Activated CD4-positive, alpha-beta T cell treated with anti-CD3 and anti-CD28 coated beads, Interleukin-2, amount 10 ng/mL, durations not matched to agents 7 days and 5 days (primary cell): ENCODE measurements around the gene WDR27. TPM values are rescaled to one million over a fixed set of nuclear protein-coding genes. Genes with fewer than 3 reads are reported as not detected.

Experiments used
- CTCF ChIA-PET: fragments of 350-600 bp; sonication (Branson Sonifier 250); formaldehyde crosslinking; loops from one replicate; lab custom pipeline; 2021; ENCODE audit warnings: antibody characterized with exemption; lab: Charles Lee
- POLR2A ChIA-PET: fragments of 350-600 bp; sonication (Branson Sonifier 250); formaldehyde crosslinking; loops from one replicate; lab custom pipeline; 2021; ENCODE audit warnings: antibody characterized with exemption; lab: Charles Lee
- DNase-seq: peaks from one replicate; pipeline ENCODE4 v3.0.0-alpha.2; 2020
- H3K27ac Mint-ChIP-seq: one replicate; pipeline ENCODE4 v1.8.0; 2021; ENCODE audit warnings: mild to moderate bottlenecking, moderate library complexity, mixed read lengths
- H3K27me3 Mint-ChIP-seq: one replicate; pipeline ENCODE4 v1.8.0; 2021; ENCODE audit warnings: mixed read lengths
- H3K36me3 Mint-ChIP-seq: one replicate; pipeline ENCODE4 v1.8.0; 2021; ENCODE audit warnings: low read depth, mixed read lengths
- H3K4me1 Mint-ChIP-seq: one replicate; pipeline ENCODE4 v1.8.0; 2021; ENCODE audit warnings: mixed read lengths
- H3K4me3 Mint-ChIP-seq: one replicate; pipeline ENCODE4 v1.8.0; 2021; ENCODE audit warnings: mild to moderate bottlenecking, moderate library complexity, mixed read lengths
- H3K9me3 Mint-ChIP-seq: one replicate; pipeline ENCODE4 v1.8.0; 2021; ENCODE audit warnings: mixed read lengths
- total RNA-seq, 2 experiments: library from RNA; stranded (reverse); gene quantifications; one replicate each; pipeline ENCODE4 v1.2.3, GENCODE V29; 2021

The WDR27 gene
- total RNA-seq, 2 experiments from 2014 or later: 18.1 to 21.9 TPM

DNA sequence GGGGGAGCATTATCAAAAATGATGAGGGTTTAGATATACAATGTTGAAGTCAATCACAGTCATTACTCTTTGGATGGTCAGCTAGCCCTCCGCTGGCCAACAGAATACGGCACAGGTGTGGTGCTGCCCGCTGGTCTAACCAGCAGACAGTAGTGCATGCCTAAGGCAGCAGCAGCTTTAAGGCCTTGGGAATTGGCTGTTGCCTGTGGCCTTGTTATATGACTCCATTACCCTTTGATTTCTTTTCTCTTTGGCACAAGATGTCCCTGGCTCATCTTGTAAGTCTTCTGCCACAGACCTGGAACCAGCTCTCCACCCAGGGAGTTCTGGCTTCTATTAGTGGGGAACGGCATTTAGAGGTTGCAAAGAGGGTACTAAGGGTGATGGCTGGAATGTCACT, 110.2 kb downstream of the WDR27 start:
- no peak overlapping the region for H3K4me3 Mint-ChIP-seq
- CTCF ChIA-PET: no interaction called here
- POLR2A ChIA-PET: no interaction called here

DNA sequence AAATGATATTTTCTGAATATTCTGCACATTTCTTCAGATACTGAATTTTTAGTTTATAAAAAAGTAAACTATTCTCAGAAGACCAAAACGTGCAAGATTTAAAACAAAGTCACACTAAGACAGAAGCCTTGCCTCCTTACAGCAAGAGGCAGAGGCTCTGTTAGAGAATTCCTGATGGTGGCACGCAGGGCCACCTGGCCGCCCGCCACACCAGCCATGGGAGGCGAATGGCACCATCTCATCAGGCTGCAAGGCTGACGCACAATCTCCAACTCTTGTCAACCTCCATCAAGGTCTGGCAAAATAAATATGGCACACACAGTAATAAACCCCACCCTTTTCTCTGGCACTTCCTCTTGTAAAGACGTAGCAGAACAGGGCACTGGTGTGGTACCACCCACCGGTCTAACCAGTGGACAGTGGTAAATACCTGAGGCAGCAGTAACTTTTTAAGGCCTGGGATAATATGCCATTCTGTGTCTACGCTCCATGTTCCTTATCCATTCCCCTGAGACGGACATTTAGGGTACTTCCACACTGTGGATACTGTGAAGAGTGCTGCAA, 111.4 kb downstream of the WDR27 start:
- peaks cover 6% of the 10 kb centered on the region for H3K36me3 Mint-ChIP-seq
- POLR2A ChIA-PET: interaction anchor here (0.6 kb wide), 1 partner anchor 229 kb away, joined by 14 read pairs; no protein-coding TSS in a partner anchor
- no peak overlapping the region for H3K4me3 Mint-ChIP-seq
- no peaks in the 10 kb centered on the region for H3K27me3 Mint-ChIP-seq
- peaks cover 7% of the 10 kb centered on the region for H3K9me3 Mint-ChIP-seq
- DNase-seq: no peak
- H3K4me1 Mint-ChIP-seq: peaks cover 27% of the 10 kb centered on the region
- CTCF ChIA-PET: no interaction called here
- no peak overlapping the region for H3K27ac Mint-ChIP-seq

More for the DNA sequence above, 110.2 kb downstream of the WDR27 start:
- peaks cover 27% of the 10 kb centered on the region for H3K4me1 Mint-ChIP-seq
- H3K9me3 Mint-ChIP-seq: no peaks in the 10 kb centered on the region
- H3K36me3 Mint-ChIP-seq: peaks cover 1% of the 10 kb centered on the region
- no peaks in the 10 kb centered on the region for H3K27me3 Mint-ChIP-seq
- DNase-seq: no peak
- H3K27ac Mint-ChIP-seq: no peak overlapping the region

DNA sequence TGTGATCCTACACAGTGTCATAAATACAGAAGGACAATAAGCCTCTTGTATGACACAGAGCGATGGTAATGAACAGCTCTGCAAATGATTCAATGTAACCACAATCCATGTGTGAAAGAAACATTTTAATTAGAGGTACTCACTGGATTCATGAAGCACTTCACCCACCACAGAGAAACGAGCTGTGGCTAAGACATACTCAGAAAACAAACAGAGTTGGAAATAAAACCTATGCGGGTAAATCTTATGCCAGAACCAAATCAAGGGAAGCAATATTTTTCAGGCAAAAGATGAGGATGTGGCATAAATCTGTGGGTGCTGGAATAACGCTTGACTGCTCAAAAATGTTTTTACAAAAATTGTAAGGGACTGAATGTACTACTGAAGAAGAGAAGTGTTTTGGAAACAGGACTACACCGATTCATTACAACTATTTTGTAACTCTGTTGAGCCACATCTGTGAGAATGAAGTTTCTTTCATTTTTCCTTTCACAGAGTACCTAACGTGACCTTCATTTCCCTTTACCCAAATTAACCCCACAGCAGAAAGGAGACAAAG, 112.1 kb downstream of the WDR27 start:
- no peaks in the 10 kb centered on the region for H3K27me3 Mint-ChIP-seq
- H3K4me3 Mint-ChIP-seq: peak overlapping the region; percentile 18
- peaks cover 6% of the 10 kb centered on the region for H3K36me3 Mint-ChIP-seq
- no peak for DNase-seq
- POLR2A ChIA-PET: no interaction called here
- H3K9me3 Mint-ChIP-seq: peaks cover 7% of the 10 kb centered on the region
- CTCF ChIA-PET: no interaction called here
- peak overlapping the region; percentile 76 for H3K27ac Mint-ChIP-seq
- H3K4me1 Mint-ChIP-seq: peaks cover 30% of the 10 kb centered on the region

DNA sequence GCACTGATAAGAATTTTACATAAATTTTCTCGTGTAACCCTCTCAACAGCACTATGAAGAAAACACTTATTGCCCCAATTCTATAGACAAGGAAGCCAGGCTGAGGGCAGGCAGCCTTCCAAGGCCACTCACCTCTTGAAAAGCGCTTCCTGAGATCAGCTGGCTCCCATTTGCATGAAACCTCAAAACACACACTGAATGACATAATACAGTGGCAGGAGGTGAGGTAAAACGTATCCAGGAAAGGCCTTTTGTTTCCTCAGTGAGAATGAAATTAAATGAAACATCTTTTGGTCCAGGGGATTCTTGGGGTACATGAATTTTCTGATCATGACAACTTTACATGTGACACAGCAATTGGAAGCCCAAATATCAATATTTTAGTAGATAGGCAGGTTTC, 112.5 kb downstream of the WDR27 start:
- CTCF ChIA-PET: no interaction called here
- DNase-seq: peak; percentile 36
- Mint-ChIP-seq H3K27me3 (no peaks in the 10 kb centered on the region), H3K27ac (peak overlapping the region; percentile 76), H3K36me3 (peaks cover 6% of the 10 kb centered on the region), H3K4me3 (peak overlapping the region; percentile 18), H3K9me3 (peaks cover 7% of the 10 kb centered on the region), H3K4me1 (peaks cover 35% of the 10 kb centered on the region)
- POLR2A ChIA-PET: no interaction called here

DNA sequence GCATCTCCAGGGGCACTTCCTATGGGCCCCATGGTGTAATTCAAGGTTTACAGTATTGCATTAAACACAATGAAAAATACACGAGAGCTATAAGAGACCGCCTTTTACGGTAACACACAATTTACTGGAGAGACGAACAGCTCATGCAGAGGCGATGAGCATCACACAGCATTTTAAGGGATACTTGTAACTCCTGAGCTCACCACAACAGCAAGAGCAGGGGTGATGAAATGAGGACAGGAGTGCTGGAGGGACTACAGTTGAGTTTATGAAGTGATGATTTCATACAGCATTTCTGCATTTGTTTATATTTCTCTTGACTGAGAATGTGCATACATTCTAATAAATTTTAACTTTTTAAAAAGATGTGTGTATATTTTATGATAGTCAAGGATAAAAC, 113.9 kb downstream of the WDR27 start:
- Mint-ChIP-seq H3K4me3 (no peak overlapping the region), H3K4me1 (peaks cover 46% of the 10 kb centered on the region), H3K36me3 (peaks cover 6% of the 10 kb centered on the region), H3K9me3 (peaks cover 7% of the 10 kb centered on the region), H3K27ac (no peak overlapping the region), H3K27me3 (no peaks in the 10 kb centered on the region)
- CTCF ChIA-PET: no interaction called here
- no peak for DNase-seq
- POLR2A ChIA-PET: no interaction called here

DNA sequence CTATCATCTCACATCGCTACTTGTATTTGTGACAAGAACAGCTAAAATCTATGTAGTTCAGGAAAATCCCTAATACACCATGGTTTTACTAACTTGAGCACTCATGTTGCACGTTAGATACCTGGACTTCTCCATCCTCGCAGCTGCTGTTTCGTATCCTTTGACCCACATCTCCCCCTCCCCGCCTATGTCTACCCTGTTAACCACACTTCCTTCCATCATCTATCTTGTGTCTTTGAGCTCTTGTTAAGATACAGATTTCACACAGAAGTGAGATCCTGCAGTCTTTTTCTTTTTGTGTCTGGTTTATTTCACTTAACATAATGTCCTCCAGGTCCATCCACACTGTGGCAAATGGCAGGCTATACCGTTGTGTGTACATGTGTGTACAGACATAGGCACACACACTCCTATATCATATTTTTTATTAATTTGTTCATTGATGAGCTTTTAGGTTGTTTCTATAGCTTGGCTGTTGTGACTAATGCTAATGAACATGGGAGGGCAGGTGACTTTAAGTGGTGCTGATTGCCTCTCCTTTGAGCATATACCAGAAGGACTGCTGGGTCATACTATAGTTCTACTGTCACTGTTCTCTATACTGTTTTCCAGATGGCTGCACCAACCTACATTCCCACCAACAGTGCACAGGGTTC, 117.8 kb downstream of the WDR27 start:
- ChIA-PET POLR2A (no interaction called here), CTCF (interaction anchor here (1.5 kb wide), 1 partner anchor 10 kb away, joined by 4 read pairs; no protein-coding TSS in a partner anchor)
- H3K36me3 Mint-ChIP-seq: peaks cover 6% of the 10 kb centered on the region
- peak; percentile 15 for DNase-seq
- peaks cover 7% of the 10 kb centered on the region for H3K9me3 Mint-ChIP-seq
- H3K27me3 Mint-ChIP-seq: no peaks in the 10 kb centered on the region
- H3K4me1 Mint-ChIP-seq: peaks cover 30% of the 10 kb centered on the region
- no peak overlapping the region for H3K4me3 Mint-ChIP-seq
- H3K27ac Mint-ChIP-seq: peak overlapping the region; percentile 69

DNA sequence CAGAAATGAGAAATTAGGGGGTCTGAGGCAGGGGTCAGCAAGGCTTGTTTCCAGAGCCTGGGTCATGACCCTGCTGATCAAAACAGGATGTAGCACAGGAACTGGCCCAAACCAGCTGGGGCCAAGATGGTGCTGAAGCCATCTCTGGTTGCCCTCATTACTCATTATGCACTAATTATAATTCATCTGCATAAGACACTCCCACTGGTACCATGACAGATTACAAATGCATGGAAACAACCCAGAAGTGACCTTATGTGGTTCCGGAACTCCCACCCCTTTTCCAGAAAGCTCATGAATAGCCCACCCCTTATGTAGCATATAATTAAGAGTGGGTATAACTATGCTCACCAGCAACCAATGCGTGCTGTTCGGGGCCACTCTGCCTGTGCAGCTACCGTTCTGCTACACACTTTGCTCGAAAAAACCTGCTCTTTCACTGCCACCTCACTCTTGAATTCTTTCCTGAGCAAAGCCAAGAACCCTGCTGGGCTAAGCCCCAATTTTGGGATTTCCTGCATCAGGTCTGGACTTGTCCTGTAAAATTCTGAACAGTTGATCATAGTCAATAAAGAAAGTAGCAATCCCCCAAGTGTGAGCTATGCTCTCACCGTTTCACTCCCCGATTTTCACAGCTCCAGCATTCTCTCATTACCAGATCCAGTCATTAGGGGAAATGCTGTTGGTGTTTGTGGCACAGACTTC, 122.3 kb downstream of the WDR27 start:
- Mint-ChIP-seq H3K4me1 (peaks cover 17% of the 10 kb centered on the region), H3K4me3 (no peak overlapping the region), H3K27ac (no peak overlapping the region), H3K27me3 (no peaks in the 10 kb centered on the region), H3K36me3 (peaks cover 2% of the 10 kb centered on the region), H3K9me3 (no peaks in the 10 kb centered on the region)
- POLR2A ChIA-PET: no interaction called here
- CTCF ChIA-PET: interaction anchor here (1.0 to 1.1 kb wide), 2 partner anchors 15 to 373 kb away, joined by 3 read pairs; no protein-coding TSS in a partner anchor
- DNase-seq: no peak

DNA sequence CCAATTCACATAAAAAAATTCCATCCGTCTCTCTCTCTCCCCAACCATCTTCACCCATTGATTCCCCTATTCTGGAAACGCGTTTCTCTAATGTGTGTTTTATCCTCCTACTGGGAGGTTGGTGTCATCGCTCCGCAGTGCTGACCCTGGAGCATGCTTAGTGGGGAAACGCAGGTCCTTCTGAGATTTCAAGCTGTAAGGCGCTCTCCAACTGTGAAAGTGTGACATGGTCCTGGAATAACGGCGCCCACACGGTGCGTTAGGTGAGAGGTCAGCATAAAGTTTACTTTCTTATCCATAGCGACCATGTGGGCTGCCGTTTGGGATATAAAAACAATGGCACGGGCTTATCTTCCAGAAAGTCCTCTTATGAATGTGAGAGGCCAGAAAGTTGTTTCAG, 123.9 kb downstream of the WDR27 start:
- H3K4me1 Mint-ChIP-seq: peaks cover 2% of the 10 kb centered on the region
- POLR2A ChIA-PET: no interaction called here
- CTCF ChIA-PET: no interaction called here
- no peaks in the 10 kb centered on the region for H3K9me3 Mint-ChIP-seq
- no peak overlapping the region for H3K27ac Mint-ChIP-seq
- no peak overlapping the region for H3K4me3 Mint-ChIP-seq
- peaks cover 2% of the 10 kb centered on the region for H3K36me3 Mint-ChIP-seq
- DNase-seq: no peak
- H3K27me3 Mint-ChIP-seq: no peaks in the 10 kb centered on the region

DNA sequence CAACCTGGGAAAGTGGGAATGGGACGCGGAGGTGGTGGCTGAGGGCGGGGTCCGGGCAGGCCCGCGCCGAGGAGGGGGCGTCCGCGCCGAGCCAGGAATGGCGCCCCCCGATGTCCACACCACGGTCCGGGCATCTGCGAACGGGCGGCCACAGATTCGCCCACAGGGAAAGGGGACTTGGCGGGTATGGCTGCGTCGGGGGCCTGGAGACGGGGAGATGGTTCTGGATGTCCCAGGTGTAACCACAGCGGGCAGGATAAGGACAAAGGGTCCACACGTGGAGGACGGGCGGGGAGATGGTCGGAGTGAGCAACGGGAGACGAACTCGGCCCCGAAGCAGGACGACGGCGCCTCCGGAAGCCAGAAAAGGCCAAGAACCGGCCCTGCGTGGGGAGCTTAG, 124.6 kb downstream of the WDR27 start:
- POLR2A ChIA-PET: no interaction called here
- no peak overlapping the region for H3K27ac Mint-ChIP-seq
- no peak for DNase-seq
- no peaks in the 10 kb centered on the region for H3K27me3 Mint-ChIP-seq
- H3K9me3 Mint-ChIP-seq: no peaks in the 10 kb centered on the region
- peaks cover 2% of the 10 kb centered on the region for H3K36me3 Mint-ChIP-seq
- no peak overlapping the region for H3K4me3 Mint-ChIP-seq
- H3K4me1 Mint-ChIP-seq: no peaks in the 10 kb centered on the region
- CTCF ChIA-PET: no interaction called here

DNA sequence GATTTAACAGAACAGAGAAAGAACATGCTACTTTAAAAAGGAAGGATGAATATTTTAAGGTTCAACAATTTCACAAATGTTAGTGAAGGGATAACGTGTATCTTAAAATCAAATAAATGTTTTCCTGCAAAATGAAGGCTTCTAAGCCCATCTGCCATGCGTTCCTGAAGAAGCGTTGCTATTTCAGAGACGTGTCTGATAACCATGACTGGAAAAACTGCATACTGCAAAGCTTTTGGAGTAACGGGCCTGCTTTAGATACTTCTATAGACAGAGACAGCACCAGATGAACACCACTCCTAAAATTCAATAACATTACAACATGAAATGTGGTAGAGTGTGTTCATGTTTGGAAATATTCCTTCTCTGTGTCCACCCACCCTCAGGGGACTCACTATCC, 126.0 kb downstream of the WDR27 start:
- DNase-seq: no peak
- CTCF ChIA-PET: no interaction called here
- Mint-ChIP-seq H3K27me3 (no peaks in the 10 kb centered on the region), H3K36me3 (peaks cover 2% of the 10 kb centered on the region), H3K4me3 (no peak overlapping the region), H3K4me1 (no peaks in the 10 kb centered on the region), H3K9me3 (no peaks in the 10 kb centered on the region), H3K27ac (no peak overlapping the region)
- POLR2A ChIA-PET: no interaction called here

DNA sequence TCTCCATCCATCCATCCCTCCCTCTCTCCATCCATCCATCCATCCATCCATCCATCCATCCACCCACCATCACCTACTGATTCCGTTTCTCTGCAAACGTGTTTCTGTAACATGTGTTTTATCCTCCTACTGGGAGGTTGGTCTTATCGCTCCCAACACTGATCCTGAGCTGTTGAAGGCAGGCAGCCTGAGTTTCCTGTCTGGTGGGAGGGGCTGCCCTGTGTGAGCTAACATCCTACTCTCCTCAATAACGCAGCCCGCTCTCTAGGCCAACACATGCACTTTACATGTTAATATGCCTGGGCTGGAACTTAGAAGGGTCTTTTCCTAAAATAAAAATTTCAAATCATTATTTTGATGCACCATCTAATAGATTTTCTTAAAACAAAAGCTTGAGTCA, 126.5 kb downstream of the WDR27 start:
- Mint-ChIP-seq H3K27me3 (no peaks in the 10 kb centered on the region), H3K27ac (no peak overlapping the region), H3K4me3 (no peak overlapping the region), H3K9me3 (no peaks in the 10 kb centered on the region), H3K36me3 (peaks cover 2% of the 10 kb centered on the region), H3K4me1 (no peaks in the 10 kb centered on the region)
- DNase-seq: no peak
- ChIA-PET POLR2A (no interaction called here), CTCF (no interaction called here)

DNA sequence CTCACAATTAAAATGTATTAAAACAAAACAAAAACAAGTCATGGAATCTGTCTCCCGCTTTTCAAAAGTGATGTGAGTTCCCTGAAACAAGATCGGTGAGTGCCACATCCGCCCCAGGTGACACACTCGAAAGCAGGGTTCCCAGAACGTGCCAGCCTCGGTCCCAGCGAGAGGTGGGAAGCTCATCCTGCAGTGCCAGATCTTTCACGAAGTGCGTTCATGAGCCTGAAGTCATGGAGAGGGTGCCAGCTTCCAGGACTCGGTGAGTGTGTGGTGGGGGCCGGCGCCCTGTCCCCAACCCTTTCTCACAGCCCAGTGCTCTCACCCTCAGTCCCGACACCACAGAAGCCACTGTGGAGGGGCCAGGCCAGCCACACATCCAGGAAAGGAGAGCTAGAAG, 127.4 kb downstream of the WDR27 start:
- peaks cover 4% of the 10 kb centered on the region for H3K36me3 Mint-ChIP-seq
- H3K4me3 Mint-ChIP-seq: no peak overlapping the region
- H3K4me1 Mint-ChIP-seq: peaks cover 2% of the 10 kb centered on the region
- H3K27me3 Mint-ChIP-seq: no peaks in the 10 kb centered on the region
- no peaks in the 10 kb centered on the region for H3K9me3 Mint-ChIP-seq
- H3K27ac Mint-ChIP-seq: no peak overlapping the region
- no peak for DNase-seq
- ChIA-PET POLR2A (no interaction called here), CTCF (no interaction called here)

DNA sequence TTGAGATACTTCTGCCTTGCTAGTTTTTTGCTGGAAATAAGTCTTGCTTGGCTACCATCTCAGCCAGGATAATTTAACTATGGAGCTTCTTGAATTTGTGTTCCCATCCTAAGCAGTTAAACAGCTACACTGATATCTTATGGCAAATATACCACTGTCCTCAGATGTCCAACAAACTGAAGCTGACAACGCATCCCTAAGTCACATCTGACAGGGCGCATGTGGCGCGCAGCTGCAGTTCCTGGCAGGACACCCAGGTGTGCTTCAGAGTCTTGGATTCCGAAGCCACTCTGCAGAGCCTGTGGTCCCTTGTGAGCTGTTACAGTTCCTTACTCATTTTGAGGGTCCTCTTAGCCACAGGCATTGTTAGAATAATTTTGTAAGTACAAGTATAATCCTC, 127.9 kb downstream of the WDR27 start:
- H3K27ac Mint-ChIP-seq: no peak overlapping the region
- H3K4me3 Mint-ChIP-seq: no peak overlapping the region
- CTCF ChIA-PET: no interaction called here

More for the DNA sequence above, 127.9 kb downstream of the WDR27 start:
- Mint-ChIP-seq H3K9me3 (no peaks in the 10 kb centered on the region), H3K36me3 (peaks cover 4% of the 10 kb centered on the region), H3K4me1 (peaks cover 3% of the 10 kb centered on the region), H3K27me3 (no peaks in the 10 kb centered on the region)
- POLR2A ChIA-PET: no interaction called here
- no peak for DNase-seq
